Activated CD8-positive, alpha-beta memory T cell treated with anti-CD3 and anti-CD28 coated beads for 1 hour (primary cell): Measurements from ENCODE around the gene CFB.
"Not testable (repeated sequence)": the region's sequence is repeated elsewhere in the genome, so short reads cannot be mapped to it uniquely, and the experiment has no call there.

Experiments used
- DNase-seq, 2 donors: peaks; one replicate each; pipeline ENCODE4 v3.0.0-alpha.2; 2020; ENCODE audit warnings: low read depth in 1 of 2; ENCODE audit errors: extremely low read depth in 1 of 2

The CFB gene

DNA sequence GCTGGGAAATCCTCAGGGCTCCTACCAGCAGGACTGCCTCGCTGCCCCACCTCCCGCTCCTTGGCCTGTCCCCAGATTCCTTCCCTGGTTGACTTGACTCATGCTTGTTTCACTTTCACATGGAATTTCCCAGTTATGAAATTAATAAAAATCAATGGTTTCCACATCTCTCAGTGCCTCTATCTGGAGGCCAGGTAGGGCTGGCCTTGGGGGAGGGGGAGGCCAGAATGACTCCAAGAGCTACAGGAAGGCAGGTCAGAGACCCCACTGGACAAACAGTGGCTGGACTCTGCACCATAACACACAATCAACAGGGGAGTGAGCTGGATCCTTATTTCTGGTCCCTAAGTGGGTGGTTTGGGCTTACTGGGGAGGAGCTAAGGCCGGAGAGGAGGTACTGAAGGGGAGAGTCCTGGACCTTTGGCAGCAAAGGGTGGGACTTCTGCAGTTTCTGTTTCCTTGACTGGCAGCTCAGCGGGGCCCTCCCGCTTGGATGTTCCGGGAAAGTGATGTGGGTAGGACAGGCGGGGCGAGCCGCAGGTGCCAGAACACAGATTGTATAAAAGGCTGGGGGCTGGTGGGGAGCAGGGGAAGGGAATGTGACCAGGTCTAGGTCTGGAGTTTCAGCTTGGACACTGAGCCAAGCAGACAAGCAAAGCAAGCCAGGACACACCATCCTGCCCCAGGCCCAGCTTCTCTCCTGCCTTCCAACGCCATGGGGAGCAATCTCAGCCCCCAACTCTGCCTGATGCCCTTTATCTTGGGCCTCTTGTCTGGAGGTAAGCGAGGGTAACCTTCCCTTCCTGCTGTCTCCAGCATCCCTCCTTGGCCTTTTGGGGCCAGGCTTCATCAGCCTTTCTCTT, at the start of gene CFB:
Gene CFB, plus strand, starts transcription at position 589 of the 863 bp plus-strand sequence. Its CDS starts 127 bp downstream, at position 716.
- no peak for DNase-seq

DNA sequence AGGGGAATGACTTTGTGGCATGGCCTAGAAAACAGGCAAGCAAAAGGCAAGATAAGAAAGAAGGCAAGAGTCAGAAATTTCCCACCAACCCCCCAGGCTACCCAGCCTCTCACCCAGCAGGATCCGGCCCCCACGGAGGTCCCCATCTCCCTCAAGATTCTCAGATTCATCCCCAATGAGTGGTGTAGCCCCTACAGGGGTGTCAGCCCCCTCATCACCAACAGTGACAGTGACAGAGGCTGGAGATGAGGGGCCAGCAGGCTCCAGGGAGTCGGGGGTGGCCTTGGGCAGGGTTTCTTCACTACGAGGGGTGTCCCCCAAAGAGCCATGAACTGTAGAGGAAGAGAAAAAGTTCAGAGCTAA, 49.4 kb upstream of the CFB start:
- DNase-seq = no peak

DNA sequence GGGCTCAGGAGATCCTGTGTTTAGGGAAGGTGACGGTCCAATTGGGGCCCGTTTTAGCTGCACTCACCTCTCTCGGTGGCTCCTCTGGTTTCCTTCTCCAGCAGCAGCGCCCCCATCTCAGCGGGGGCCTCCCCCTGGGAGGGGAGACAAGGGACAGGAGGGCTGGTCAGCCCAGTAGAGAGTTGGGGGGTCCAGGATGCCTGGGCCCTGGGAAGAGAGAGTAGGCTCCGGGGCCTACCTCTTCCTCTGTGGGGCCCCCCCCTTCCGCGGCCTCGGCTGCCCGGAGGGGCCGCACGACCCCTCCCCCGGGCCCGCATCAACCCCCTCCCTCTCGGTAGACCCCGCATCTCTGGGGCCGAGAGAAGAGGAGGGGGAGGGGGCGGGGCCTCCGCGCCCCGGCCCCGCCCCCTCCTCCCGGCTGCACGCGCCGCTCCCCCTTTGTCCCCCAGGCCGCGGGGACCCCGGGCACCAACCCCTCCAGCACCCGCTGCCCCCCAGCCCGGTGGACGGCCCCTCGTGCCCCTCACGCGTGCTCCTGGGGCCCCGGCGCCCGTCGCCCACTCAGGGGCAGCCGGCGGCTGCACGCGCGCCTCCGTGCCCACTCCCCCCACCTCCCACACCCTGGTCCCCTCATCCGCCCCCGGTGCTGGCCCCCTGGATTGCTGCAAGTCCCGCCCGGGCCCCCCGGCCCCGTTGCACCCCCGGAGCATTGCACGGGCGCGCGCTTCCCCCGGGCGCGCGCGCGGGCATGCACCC, 48.9 kb upstream of the CFB start:
- DNase-seq = no peak

DNA sequence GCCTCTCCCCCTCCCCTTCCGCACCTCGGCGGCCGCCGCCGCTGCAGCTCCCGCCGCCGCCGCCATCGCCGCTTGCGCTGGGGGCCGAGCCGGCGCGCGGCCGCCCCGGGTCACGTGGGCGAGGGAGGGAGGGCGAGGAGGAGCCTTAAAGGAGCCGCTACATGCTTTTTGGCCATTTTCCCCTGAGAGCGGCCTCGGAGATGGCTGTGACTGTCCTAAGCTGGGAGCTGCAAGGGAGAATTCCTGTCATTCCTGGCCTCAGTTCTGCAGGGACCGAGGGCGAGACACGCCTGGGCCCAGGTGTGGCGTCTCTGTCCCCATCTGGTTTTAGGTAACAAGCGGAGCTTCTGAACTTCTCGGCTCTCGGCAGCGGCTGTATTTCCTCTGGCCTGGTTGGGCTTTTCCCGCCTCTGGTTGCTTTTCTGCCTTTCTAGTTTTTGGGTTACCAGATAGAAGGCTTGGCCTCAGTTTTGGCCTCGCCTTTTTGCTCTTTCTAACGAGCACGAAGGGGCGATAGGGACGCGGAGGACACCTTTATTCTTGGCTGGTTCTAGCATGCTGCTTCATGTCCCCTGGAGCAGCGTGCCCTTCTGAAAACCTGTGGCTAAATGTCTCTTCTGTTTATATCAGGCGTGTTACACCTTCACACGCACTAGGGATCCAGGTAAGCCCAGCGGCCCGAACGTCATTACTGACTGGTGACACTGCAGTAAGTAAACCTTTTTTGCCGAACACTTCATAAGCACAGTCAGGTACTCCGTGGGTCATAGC, 48.1 kb upstream of the CFB start, which contains the start of gene EHMT2:
Gene EHMT2, minus strand, starts transcription at position 87 of the 771 bp plus-strand sequence. Its CDS starts 21 bp downstream, at position 66.
- peak; percentile 28 to 75 for DNase-seq

DNA sequence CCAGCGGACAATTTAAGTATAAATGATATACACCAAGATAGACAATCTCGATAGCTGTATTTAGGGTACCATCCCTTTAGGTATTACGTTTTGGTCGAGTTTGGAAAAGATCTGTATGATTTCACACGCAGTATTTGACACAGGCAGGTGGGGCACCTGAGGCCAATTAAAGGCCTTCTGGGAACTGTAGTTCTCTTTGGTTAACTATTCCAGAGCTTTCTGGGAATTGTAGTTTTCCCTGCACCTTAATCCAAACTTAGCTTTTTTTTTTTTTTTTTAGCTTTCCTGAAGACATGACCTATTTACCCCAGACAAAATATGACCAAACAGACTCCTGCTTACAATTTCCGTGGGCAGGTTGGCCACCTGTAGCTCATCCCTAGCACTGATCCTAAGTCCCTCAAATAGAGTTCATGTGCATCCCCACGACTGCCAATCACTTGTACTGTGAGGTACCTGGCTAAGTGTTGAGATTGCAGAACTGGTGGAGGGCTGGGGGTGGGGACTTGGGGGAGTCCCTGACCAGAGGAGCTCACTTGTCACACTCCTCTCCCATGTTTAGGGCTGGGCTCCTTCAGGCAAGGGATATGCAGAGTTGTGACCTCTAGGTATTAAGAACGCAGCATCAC, 47.4 kb upstream of the CFB start:
- no peak for DNase-seq

DNA sequence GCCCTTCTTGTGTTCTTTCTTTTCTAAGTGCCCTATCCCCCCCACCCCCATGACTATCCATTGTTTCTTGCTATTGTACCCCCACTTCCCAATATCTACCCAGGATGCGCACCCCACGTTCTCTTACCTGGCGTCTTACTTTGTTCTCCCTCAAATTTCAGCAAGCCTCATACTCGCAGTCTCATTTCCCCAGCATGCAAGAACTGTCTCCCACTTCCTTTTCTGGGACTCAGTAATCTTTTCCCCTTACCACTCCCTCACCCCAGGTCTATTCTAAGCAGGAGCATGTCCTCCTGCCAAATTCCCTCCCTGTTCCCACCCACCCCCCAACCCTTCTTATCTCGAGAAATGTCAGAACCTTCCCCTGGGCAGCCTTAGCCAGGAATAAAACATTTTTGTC, 46.7 kb upstream of the CFB start:
- DNase-seq = no peak

DNA sequence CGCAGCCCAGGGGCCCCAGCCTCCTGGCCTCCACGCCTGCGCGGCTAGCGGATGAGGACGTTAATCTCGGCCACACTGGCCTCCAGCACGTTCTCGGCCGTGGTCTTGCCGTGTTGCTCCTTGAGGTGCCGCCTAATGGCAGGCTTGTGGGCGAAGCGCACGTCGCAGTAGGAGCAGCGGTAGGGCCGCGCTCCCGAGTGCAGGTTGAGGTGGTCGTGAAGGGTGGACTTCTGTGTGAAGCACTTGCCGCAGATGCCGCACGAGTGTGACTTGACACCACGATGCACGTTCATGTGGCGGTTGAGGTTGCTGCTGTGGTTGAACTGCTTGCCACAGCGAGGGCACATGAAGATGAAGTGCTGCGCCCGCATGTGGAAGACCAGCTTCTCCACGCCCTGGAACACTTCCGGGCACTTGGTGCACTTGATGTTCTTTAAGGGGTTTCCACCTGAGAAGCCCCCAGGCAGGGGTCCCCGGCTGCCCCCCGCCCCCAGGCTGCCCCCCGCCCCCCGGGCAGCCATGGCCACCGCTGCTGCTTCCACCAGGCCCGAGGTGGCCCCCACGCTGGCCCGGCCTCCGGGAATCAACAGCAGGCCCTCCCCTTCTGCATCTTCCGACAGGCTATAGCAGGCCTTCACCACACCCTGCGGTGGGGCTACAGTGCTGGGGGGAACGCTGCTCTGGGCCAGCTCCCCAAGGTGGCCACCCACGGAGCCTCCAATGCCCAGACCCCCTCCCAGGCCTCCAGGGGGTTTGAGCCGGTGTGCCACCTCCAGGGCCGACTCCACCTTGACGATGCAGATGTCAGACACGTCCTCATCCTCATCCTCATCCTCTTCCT, 45.8 kb upstream of the CFB start:
- DNase-seq = no peak

DNA sequence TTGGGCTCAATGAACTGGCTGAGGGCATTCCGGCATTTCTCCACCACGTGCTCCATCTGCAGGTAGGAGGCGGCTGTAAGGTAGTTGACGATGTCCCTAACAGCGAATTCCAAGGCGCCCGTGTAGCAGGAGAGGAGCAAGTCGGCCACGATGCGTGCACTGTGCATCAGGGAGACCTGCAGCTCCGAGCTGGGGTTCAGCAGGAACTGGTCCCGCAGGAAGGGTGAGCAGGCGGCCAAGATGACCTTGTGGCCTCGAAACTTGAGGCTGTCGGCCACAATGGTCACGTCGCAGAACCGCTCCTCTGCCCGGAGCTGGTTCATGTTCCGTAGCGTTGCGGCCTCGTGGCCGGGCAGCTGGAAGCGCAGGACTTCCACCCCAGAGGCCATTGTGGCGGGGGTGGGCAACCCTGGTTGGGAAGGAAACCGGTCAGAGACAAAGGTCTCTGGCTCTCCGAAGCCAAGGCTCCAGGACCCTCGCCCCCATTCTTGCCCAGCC, 44.9 kb upstream of the CFB start:
- no peak for DNase-seq

DNA sequence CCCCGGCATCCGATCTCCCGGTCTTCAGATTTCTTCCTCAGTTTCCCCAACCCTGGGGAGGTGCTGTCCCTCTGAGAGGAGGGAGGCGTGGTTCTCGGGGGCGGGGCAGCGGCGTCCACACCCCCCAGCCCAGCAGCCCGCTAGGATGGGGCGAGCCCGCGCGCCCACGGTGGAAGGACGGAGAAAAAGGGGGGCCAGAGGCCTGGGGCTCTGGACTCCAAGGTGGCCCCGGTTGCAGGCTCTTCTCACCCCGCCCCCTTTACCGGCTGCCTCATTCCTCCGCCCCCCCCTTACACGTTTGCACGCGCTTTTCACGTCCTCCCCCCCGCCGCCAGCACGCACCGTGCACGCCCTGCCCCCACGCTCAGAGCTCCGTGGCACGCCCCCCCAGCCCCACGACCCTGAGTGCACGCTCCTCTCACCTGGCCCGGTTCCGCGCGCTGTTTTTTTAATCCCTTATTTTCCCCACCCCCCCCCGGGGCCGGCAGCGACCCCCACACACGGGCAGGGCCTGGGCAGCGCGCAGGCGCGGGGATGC, 44.4 kb upstream of the CFB start:
- DNase-seq = peak; percentile 32 to 48

DNA sequence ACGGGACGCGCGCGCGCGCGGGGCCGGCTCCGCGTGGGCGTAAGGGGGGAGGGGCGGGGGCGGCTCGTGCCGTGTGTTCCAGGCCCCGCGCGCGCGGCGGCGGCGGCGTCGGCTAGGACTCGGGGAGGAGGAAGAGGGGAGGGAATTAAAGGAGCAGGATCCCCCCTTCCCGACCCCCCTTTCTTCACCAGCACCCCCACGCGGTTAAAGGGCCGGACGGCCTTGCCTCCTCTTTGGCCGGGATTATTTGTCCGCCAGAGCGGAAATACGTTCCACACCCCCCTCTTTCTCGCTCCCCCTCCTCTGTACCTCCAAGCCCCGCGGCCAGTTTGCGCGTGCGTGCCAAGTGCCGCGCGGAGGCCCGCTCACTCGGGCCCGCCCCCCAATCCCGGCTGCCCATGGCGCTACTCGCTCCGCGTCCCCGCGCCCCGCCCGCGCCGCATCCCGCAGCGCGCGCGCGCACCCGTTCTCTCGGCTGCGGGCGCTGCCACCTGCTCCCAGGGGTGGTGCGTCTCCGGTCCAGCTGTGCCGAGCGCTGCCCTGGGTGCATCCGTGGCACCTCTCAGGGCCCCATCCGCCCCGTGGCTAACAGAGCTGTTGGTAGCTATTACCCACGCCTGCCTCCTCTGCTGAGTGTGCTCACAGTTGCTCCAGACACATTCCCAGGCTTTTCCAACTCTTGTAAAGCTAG, 43.8 kb upstream of the CFB start, which contains the start of gene ZBTB12:
Gene ZBTB12, minus strand, starts transcription at position 134 of the 691 bp plus-strand sequence. CDS start 781 bp downstream, outside the sequence.
- peak; percentile 55 to 76 for DNase-seq

DNA sequence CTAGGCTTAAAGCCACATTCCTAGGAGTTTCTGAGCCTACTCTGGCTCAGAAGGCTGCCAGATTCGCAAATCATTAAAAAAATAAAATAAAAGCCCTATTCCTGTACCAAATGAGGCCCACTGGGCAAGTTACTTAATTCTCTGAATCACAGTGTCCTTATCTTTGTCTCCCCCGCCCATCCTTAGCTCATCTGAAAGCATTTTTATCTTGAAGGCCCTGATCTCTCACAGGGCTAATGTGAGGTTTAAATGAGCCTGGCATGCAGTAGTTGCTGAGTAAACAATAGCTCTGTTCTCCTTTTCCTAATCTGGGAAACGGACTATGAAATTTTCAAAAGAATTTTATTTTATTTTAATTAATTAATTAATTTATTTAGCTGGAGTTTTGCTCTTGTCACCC, 41.9 kb upstream of the CFB start:
- DNase-seq = no peak

DNA sequence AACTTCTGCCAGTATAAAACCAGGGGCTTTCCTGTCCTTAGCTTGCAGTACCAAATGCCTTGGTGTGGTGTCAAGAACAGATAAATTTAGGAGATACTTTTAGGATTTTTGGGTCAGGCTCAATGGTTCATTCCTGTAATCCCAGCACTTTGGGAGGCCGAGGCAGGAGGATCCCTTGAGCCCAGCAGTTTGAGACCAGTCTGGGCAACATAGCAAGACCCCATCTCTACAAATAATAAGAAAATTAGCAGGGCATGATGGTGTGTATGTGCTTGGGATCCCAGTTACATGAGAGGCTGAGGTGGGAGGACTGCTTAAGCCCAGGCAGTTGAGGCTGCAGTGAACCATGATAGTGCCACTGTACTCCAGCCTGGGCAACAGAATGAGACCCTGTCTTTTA, 40.9 kb upstream of the CFB start:
- DNase-seq = no peak

DNA sequence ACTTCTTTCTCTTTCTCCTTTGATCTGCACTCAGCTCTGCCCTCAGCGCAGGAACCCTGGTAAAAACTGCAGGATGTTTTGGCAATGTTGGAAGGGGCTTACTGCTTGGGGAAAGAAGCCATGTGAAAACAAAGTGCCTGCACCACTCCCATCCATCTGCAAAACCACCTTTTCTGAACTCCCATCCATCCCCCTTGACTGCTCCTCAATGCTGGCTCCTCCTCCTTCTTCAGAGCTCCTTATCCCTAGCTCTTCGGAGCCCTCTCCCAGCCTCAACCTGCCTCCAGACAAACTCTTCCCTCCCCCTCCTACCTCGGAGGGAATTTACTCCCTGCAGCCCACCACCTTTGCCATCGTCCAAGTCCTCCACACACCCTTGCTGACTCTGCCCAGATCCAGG, 39.8 kb upstream of the CFB start:
- DNase-seq = no peak

DNA sequence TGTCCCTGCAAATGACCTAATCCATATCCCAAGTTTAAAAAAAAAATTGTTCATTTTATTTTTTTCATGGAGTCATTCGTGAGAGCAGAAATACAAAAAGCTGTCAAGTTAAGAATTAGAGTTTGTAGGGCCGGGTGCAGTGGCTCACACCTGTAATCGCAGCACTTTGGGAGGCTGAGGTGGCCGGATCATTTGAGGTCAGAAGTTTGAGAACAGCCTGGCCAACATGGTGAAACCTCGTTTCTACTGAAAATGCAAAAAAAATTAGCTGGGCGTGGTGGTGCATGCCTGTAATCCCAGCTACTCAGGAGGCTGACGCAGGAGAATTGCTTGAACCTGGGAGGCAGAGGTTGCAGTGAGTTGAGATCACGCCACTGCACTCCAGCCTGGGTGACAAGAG, 39.2 kb upstream of the CFB start:
- not testable (repeated sequence) for DNase-seq

DNA sequence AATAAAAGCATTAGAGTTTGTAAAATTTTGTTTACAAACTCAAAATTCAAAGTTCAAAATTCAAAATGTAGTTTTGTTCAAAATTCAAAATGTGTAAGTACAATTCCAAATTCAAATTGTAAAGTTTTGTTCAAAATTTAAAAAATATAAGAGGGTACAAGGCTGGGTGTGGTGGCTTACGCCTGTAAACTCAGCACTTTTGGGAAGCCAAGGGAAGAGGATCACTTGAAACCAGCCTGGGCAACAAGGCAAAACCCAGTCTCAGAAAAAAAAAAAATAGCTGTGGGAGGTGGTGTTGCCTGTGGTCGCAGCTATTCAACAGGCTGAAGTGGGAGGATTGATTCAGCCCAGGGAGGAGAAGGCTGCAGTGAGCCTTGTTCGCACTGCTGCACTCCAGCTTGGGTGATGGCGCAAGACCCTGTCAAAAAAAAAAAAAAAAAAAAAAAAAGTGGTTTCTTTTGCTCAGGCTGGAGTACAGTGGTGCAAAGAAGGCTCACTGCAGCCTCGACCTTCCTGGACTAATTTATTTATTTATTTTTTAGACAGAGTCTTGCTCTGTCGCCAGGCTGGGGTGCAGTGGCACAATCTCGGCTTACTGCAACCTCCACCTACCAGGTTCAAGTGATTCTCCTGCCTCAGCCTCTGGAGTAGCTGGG, 38.6 kb upstream of the CFB start:
- DNase-seq = no peak

DNA sequence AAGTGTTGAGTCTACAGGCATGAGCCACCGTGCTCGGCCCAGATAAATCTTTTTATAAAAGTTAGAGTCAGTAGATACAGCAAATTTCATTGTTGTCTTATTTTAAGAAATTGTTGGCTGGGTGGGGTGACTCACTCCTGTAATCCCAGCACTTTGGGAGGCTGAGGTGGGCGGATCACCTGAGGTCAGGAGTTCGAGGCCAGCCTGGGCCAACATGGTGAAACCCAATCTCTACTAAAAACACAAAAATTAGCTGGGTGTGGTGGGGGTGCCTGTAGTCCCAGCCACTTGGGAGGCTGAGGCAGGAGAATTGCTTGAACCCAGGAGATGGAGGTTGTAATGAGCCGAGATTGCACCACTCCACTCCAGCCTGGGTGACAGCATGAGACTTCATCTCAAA, 37.6 kb upstream of the CFB start:
- DNase-seq = not testable (repeated sequence)

DNA sequence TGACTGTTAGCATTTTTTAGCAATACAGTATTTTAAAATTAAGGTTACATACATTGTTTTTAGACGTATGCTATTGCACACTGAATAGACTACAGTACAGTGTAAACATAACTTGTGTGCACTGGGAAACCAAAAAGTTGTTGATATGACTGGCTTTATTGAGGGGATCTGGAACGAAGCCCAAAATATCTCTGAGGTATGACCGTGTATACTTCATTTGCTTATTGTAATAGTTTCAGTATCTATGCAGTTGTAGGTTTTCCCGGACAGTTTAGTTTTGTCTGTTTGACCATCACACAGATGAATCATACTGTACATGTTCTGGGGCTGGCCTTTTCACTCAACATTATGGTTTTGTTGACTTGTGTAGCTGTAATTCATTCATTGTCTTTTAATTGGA, 37.1 kb upstream of the CFB start:
- no peak for DNase-seq

DNA sequence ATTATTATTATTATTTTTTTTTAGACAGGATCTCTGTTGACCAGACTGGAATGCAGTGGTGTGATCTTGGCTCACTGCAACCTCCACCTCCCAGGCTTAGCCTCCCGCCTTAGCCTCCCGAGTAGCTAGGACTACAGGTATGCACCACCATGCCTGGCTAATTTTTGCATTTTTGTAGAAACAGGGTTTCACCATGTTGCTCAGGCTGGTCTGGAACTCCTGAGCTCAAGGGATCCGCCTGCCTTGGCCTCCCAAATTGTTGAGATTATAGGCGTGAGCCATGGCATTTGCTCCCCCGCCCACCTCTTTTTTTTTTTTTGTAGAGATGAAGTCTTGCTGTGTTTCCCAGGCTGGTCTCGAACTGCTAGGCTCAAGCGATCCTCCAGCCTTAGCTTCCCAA, 36.6 kb upstream of the CFB start:
- DNase-seq = not testable (repeated sequence)
